Stimulated activated naive CD8-positive, alpha-beta T cell treated with anti-CD3 and anti-CD28 coated beads, Interleukin-15, Interleukin-2, amounts not matched to agents 100 ng/mL and 50 ng/mL, for 24 hours (primary cell): ENCODE measurements around the gene SREBF2.

Experiments used
- H3K27ac Mint-ChIP-seq: one replicate; pipeline ENCODE4 v1.8.0; 2021; ENCODE audit warnings: mild to moderate bottlenecking, mixed read lengths
- H3K27me3 Mint-ChIP-seq: one replicate; pipeline ENCODE4 v1.8.0; 2021; ENCODE audit warnings: mixed read lengths
- H3K36me3 Mint-ChIP-seq: one replicate; pipeline ENCODE4 v1.8.0; 2021; ENCODE audit warnings: low read depth, mixed read lengths
- H3K4me1 Mint-ChIP-seq: one replicate; pipeline ENCODE4 v1.8.0; 2021; ENCODE audit warnings: low read depth, mixed read lengths
- H3K4me3 Mint-ChIP-seq: one replicate; pipeline ENCODE4 v1.8.0; 2021; ENCODE audit warnings: mild to moderate bottlenecking, mixed read lengths
- H3K9me3 Mint-ChIP-seq: one replicate; pipeline ENCODE4 v1.8.0; 2021; ENCODE audit warnings: mixed read lengths

Gene SREBF2

GRCh38 chr22:41815716-41816115, 17.2 kb upstream of the SREBF2 start:
- Mint-ChIP-seq H3K27me3 (no peaks in the 10 kb centered on the region), H3K4me3 (no peak overlapping the region), H3K36me3 (peaks cover 36% of the 10 kb centered on the region), H3K27ac (no peak overlapping the region), H3K4me1 (no peaks in the 10 kb centered on the region), H3K9me3 (no peaks in the 10 kb centered on the region)

GRCh38 chr22:41816241-41816640, 16.7 kb upstream of the SREBF2 start:
- Mint-ChIP-seq H3K27ac (no peak overlapping the region), H3K4me1 (no peaks in the 10 kb centered on the region), H3K9me3 (no peaks in the 10 kb centered on the region), H3K4me3 (no peak overlapping the region), H3K27me3 (no peaks in the 10 kb centered on the region), H3K36me3 (peaks cover 34% of the 10 kb centered on the region)

- Mint-ChIP-seq H3K27me3 (no peaks in the 10 kb centered on the region), H3K9me3 (no peaks in the 10 kb centered on the region), H3K4me3 (no peak overlapping the region), H3K4me1 (peaks cover 5% of the 10 kb centered on the region), H3K27ac (no peak overlapping the region), H3K36me3 (peaks cover 28% of the 10 kb centered on the region)
Observed at GRCh38 chr22:41816871-41817270, 16.0 kb upstream of the SREBF2 start.

DNA sequence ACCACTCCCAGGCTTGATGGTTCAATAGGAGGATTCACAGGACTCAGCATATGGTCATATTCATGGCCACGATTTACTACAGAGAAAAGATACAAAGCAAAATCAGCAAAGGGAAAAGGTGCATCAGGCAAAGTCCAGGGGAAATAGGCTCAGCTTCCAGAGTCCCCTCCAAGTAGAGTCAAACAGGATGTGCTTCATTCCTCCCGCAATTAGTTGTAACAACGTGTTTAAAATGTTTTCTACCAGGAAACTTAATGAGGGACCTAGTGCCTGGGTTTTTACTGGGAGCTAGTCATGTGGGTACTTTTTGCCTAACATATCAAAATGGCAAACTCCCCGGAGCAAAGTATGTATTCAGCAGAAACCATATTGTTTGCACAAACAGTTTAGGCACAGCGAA, 14.9 kb upstream of the SREBF2 start:
- Mint-ChIP-seq H3K36me3 (peaks cover 34% of the 10 kb centered on the region), H3K4me3 (no peak overlapping the region), H3K27me3 (no peaks in the 10 kb centered on the region), H3K27ac (no peak overlapping the region), H3K9me3 (no peaks in the 10 kb centered on the region), H3K4me1 (peaks cover 17% of the 10 kb centered on the region)

GRCh38 chr22:41818596-41818995, 14.3 kb upstream of the SREBF2 start:
- Mint-ChIP-seq H3K27me3 (no peaks in the 10 kb centered on the region), H3K9me3 (no peaks in the 10 kb centered on the region), H3K36me3 (peaks cover 30% of the 10 kb centered on the region), H3K27ac (no peak overlapping the region), H3K4me3 (no peak overlapping the region), H3K4me1 (peaks cover 22% of the 10 kb centered on the region)

GRCh38 chr22:41819257-41819656, 13.6 kb upstream of the SREBF2 start:
- no peak overlapping the region for H3K4me3 Mint-ChIP-seq
- peaks cover 28% of the 10 kb centered on the region for H3K4me1 Mint-ChIP-seq
- H3K27me3 Mint-ChIP-seq: no peaks in the 10 kb centered on the region
- H3K27ac Mint-ChIP-seq: no peak overlapping the region
- peaks cover 30% of the 10 kb centered on the region for H3K36me3 Mint-ChIP-seq
- H3K9me3 Mint-ChIP-seq: no peaks in the 10 kb centered on the region

DNA sequence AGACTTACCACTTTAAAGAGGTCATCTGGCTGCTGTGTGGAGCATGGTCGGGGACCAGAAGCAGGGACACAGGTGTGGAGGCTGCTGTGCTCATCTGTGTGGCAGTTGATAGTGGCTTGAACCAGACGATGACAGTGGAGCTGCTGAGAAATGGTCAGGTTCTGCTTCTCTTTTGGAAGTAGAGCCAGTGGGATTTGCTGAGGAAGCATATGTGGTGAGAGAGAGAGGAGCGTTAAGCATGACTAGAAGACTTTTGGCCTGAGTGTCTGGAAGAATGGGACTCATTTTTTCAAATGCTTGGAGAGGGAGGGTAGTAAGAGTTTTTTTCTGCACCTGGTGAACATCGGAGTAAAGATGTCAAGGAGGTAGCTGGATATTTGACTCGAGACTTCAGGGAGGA, 12.5 kb upstream of the SREBF2 start:
- H3K4me3 Mint-ChIP-seq: no peak overlapping the region
- H3K36me3 Mint-ChIP-seq: peaks cover 25% of the 10 kb centered on the region
- H3K4me1 Mint-ChIP-seq: peaks cover 30% of the 10 kb centered on the region
- no peaks in the 10 kb centered on the region for H3K9me3 Mint-ChIP-seq
- no peaks in the 10 kb centered on the region for H3K27me3 Mint-ChIP-seq
- no peak overlapping the region for H3K27ac Mint-ChIP-seq

DNA sequence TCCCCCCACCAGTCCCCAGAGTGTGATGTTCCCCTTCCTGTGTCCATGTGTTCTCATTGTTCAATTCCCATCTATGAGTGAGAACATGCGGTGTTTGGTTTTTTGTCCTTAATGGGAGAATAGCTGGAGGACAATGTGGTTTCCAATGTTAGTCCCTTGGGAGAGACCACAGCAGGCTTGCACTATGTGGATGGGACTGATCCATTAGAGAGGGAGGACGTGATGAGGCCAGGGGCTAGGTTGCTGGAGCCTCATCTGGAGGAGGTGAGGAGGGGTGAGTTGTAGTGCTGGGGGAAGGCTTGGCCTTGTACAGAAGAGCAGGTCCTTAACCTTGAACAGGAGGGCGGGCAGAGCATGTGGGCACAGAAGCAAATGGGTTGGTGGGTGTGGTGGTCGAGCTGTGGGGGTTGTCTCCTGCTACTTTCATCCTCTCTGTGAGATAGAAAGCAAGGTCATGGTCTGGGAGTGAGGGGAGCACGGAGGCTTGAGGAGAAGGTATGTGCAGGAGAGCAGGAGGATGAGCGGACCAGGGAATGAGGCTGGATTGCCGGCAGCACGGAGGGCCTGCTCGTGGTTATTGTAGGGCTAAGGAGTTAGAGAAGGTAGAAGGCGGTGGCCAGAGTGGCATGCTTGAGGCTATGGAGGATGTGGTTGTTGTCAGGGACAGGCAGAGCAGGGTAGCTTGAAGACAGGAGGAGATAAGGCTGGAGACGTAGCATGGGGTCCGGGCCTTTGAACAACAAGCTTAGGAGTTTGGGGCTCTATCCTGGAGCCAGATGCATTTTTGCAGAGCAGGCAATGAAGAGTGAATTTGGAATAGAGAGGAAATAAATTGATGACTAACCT, 11.2 kb upstream of the SREBF2 start:
- H3K27ac Mint-ChIP-seq: peak overlapping the region; percentile 94
- H3K27me3 Mint-ChIP-seq: no peaks in the 10 kb centered on the region
- H3K4me1 Mint-ChIP-seq: peaks cover 30% of the 10 kb centered on the region
- H3K9me3 Mint-ChIP-seq: no peaks in the 10 kb centered on the region
- H3K36me3 Mint-ChIP-seq: peaks cover 21% of the 10 kb centered on the region
- H3K4me3 Mint-ChIP-seq: no peak overlapping the region

- peaks cover 33% of the 10 kb centered on the region for H3K4me1 Mint-ChIP-seq
- H3K27me3 Mint-ChIP-seq: no peaks in the 10 kb centered on the region
- no peak overlapping the region for H3K4me3 Mint-ChIP-seq
- H3K36me3 Mint-ChIP-seq: peaks cover 21% of the 10 kb centered on the region
- H3K27ac Mint-ChIP-seq: peak overlapping the region; percentile 94
- no peaks in the 10 kb centered on the region for H3K9me3 Mint-ChIP-seq
Observed at GRCh38 chr22:41822317-41823057, 10.4 kb upstream of the SREBF2 start.

DNA sequence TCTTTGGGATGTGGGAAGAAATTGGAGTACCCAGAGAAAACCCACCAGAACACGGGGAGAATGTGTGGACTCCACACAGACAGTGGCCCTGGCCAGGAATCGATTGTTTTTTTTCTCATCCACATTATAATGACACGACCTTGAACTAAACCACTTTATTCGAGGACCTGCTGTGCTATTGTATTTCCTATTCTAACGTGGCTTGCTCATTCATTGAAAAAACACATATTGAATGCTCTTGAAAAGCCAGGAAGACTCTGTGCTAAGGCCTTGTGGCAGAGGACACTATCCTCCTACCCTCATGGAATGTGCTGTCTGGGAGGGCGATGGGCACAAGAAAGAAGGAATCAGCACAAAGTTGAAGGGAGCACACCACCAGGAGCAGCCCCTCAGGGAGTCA, 9.1 kb upstream of the SREBF2 start:
- no peak overlapping the region for H3K4me3 Mint-ChIP-seq
- H3K27me3 Mint-ChIP-seq: no peaks in the 10 kb centered on the region
- peaks cover 21% of the 10 kb centered on the region for H3K36me3 Mint-ChIP-seq
- no peaks in the 10 kb centered on the region for H3K9me3 Mint-ChIP-seq
- H3K27ac Mint-ChIP-seq: no peak overlapping the region
- peaks cover 33% of the 10 kb centered on the region for H3K4me1 Mint-ChIP-seq

- Mint-ChIP-seq H3K4me1 (peaks cover 35% of the 10 kb centered on the region), H3K27ac (peak overlapping the region; percentile 59), H3K27me3 (no peaks in the 10 kb centered on the region), H3K4me3 (no peak overlapping the region), H3K9me3 (no peaks in the 10 kb centered on the region), H3K36me3 (peaks cover 23% of the 10 kb centered on the region)
Observed at GRCh38 chr22:41825376-41825775, 7.5 kb upstream of the SREBF2 start.

DNA sequence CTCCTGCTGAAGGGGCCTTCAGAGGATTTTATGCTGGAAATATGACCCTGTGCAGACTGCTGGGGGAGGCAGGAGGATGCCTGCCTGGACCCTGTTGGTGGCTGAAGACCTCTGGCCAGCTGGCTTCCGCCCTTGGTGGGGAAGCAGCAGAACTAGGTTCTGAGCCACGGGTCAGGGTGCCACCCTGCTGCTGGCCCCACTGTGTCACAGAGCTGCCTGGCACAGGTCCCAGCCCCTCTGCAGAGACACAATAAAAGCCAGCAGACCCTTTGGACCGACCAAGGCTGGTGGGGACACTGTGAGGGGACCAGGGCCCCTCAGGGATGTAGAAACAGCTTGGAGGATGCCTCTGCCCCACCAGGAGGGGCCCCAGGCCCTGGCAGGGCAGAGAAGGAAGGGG, 6.9 kb upstream of the SREBF2 start:
- peaks cover 39% of the 10 kb centered on the region for H3K4me1 Mint-ChIP-seq
- peaks cover 30% of the 10 kb centered on the region for H3K36me3 Mint-ChIP-seq
- no peaks in the 10 kb centered on the region for H3K27me3 Mint-ChIP-seq
- H3K4me3 Mint-ChIP-seq: no peak overlapping the region
- H3K9me3 Mint-ChIP-seq: no peaks in the 10 kb centered on the region
- no peak overlapping the region for H3K27ac Mint-ChIP-seq

- Mint-ChIP-seq H3K4me1 (peaks cover 42% of the 10 kb centered on the region), H3K27me3 (no peaks in the 10 kb centered on the region), H3K27ac (peak overlapping the region; percentile 32), H3K36me3 (peaks cover 36% of the 10 kb centered on the region), H3K4me3 (no peak overlapping the region), H3K9me3 (no peaks in the 10 kb centered on the region)
Observed at GRCh38 chr22:41826430-41827383, 6.2 kb upstream of the SREBF2 start.

DNA sequence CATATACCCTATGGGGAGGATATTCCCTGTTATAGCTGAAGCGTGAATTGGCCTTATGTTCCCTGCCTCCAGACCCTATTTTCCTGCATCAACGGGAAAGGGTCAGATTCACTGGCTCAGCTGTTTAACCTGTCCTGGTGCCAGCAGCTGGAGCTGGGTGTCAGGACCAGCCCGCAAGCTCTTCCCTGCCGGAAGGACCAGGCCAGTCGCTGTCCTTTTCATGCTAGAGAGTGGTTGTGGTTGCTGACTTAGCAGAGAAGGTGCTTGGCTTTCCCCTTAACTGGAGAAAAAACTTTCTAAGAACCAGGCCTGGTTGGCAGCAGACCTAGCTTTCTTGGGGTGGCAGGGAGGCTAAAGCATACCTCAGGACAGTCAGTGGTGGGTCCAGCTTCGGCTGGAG, 5.2 kb upstream of the SREBF2 start:
- Mint-ChIP-seq H3K9me3 (no peaks in the 10 kb centered on the region), H3K27me3 (no peaks in the 10 kb centered on the region), H3K27ac (no peak overlapping the region), H3K36me3 (peaks cover 35% of the 10 kb centered on the region), H3K4me3 (no peak overlapping the region), H3K4me1 (peaks cover 38% of the 10 kb centered on the region)

- Mint-ChIP-seq H3K27me3 (no peaks in the 10 kb centered on the region), H3K36me3 (peaks cover 31% of the 10 kb centered on the region), H3K9me3 (no peaks in the 10 kb centered on the region), H3K27ac (peak overlapping the region; percentile 18), H3K4me1 (peaks cover 31% of the 10 kb centered on the region), H3K4me3 (no peak overlapping the region)
Observed at GRCh38 chr22:41828516-41828915, 4.4 kb upstream of the SREBF2 start.
